GM18858 (cell line): Measurements from ENCODE around the gene BBIP1.
"Not testable (repeated sequence)": the region's sequence is repeated elsewhere in the genome, so short reads cannot be mapped to it uniquely, and the experiment has no call there.

Source experiments
- ATAC-seq: cut with Tn5 transposase; IDR thresholded peaks from one replicate; pipeline ENCODE4 v1.9.1; 2021; ENCODE audit not compliant: unreplicated experiment

Gene BBIP1

DNA sequence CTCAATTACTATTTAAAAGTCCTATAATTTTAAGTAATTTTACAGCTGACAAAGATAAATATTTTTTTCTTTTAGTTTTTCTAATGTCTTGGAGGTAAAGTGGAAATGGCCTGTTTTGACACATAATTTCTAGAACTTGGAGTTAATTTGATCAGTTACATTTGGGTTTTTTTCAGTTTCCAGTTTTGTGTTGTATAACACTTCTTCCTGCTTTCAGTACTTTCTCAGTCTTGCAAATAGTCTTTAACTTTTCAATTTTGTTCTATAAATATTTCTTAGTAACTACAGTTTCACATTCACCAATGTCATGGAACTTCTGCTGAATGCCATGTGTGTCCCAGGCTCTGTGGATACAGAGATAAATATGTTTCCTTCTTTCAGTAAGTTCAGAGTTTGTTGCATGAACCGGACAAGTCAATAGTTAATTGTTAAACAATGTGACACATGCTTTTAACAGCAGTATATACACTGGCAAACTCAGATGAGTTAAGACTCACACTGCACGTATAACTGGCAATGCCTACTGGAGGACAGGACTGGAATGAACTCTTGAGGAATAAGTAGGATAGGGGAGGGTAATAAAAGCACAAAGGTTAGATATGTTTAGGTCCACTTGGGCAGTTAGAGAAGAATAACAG lies 5.0 kb upstream of the BBIP1 start:
- ATAC-seq: no peak

DNA sequence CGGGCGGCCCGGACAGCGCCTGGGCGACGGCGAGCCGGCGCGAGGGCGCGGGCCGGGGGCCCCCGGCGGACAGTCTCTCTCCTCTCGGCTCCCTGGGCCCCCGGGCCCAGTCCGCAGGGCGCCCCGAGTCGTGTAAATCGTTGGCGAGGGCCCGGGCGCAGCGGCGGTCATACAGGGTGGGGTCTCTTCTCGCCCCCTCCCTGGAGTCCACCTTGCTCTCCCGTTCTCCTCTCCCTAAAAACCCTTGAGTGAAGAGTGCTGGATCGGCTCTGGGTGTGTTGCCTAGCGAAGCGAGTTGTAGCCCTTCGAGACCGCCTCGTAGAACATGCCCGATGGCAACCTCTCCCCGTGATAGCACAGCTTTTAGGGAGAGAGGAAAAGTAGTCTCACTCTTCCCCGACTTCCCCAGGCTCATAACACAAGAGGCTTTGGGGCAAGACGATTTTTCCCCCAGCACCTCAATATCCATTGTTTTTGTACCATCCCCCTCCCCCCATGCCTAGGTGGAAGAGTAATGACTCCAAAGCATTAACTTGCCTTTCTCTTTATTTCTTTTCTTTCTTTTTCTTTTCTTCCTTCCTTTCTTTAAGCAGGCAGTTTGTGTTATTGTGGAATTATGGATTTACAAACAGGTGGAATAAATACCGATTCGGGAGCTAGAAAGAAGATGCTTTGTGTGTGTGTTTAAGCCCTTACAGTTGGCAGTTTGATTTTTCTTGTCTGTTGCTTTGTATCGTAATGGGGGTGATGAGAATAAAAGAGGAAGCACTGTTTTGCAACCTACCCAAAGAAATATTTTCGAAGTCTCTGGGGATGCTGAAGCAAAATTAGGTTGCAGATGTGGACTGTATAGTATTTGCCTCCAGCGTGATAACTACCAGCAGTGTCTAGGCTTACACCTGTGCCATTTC lies 1.2 kb upstream of the BBIP1 start:
- ATAC-seq: peak; percentile 34

DNA sequence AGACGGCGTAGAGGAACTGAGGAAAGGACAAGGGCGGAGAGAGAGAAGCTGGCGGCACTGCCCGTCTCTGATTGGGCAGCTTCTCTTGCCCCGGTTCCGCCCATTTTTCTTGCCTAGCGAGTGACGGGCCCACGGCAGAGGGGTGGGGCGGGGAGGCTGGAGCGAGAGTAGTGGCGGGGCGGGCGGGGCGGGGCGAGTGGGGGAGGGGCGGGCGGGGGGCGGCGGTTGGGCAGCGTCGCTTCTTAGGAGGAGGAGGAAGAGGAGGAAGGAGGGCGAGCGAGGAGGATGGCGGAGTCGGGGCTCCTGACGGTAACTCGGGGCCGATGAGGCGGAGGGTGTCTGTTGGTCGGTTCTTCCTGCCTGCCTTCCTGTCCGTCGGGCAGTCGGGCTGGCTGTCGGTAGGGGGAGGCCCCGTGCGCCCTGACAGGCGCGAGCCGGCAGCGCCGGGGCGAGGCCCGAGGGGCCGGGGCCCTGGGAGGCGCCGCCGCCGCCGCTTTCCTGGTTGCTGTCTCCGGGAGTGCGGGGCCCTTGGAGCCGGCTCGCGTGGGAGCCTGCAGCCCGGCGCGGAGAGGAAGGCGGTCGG lies 460 bp upstream of the BBIP1 start, which contains the start of gene SHOC2:
SHOC2 (plus strand) TSS at position 256 of the 583 bp plus-strand sequence. CDS start 44,755 bp downstream, outside the sequence.
- ATAC-seq: no peak

DNA sequence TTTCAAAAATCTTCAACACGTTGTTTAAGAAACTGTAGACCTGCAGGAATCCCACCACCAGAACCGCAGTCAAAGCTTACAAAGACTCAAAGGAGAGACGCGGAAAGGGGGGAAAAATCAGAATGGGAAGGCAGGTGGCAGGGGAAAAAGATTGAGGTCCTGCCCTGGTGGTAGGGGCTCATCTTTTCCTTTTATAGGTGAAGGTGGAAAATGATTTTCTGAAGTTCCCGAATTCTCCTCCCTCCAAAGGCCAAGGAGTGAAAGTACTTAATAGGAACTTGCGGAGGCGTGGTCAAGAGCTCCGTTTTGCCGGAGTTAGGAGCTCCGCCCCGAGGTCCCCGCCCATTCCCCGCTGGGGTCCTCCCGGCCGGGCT lies 724 bp downstream of the BBIP1 start:
- no peak for ATAC-seq

DNA sequence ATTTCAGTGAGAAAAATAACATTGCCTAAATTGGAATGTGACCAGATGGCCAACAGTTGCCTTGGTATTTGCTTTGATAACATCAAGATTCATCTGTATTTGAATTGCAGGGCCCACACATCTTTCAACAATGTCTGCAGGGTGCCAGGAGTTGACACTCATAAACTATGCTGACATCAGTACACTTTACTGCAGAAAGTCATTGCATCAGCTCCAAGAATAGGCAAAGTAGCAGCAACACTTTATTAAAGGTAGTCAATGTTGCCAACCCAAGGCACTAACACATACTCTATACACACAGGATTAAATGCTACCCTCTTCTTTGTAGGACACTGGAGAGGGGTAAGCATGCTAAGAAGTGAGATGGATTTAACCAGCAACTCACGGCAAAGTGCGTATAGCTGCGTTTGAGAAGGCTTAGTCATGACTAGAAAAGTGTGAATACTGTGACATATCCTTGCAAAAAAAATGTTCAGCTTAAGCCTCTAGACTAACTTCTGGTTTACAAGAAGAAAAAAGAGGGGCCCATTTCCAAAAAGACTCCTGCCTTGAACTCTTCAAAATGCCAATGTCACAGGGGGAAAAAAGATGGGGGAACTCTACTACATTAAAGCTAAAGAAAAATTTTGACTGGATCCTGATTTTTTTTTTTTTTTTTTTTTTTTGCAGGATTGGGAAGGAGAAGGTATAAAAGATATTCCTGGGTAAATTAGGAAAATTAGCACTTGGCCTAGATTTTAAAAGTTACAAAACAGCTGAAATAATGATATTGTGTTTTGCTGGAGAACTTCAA lies 2.2 kb downstream of the BBIP1 start:
- ATAC-seq: no peak

DNA sequence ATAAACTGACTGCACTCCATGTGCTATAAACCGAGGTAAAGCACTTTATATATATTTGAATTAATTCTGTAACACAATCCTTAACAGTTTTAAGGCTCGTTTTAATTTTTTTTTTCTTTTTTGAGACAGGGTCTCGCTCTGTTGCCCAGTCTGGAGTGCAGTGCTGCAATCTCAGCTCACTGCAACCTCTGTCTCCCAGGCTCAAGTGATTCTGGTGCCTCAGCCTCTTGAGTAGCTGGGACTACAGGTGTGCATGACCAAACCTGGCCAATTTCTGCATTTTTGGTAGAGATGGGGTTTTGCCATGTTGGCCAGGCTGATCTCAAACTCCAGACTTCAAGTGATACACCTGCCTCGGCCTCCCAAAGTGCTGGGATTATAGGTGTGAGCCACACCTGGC lies 3.4 kb downstream of the BBIP1 start:
- ATAC-seq: not testable (repeated sequence)

DNA sequence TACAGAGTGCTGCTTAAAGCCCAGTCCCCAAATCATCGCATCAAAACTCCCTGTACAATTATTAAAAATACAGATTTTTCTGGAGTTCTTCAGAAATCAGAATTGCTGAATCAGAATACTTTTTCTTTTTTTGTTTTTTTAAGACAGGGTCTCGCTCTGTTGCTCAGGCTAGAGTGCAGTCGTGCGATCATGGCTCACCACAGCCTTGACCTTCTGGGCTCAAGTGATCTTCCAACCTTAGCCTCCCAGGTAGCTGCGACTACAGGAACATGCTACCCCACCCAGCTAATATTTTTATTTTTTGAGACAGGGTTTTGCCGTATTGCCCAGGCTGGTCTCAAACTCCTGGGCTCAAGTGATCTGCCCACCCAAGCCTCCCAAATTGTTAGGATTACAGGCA lies 3.9 kb downstream of the BBIP1 start:
- ATAC-seq: no peak

DNA sequence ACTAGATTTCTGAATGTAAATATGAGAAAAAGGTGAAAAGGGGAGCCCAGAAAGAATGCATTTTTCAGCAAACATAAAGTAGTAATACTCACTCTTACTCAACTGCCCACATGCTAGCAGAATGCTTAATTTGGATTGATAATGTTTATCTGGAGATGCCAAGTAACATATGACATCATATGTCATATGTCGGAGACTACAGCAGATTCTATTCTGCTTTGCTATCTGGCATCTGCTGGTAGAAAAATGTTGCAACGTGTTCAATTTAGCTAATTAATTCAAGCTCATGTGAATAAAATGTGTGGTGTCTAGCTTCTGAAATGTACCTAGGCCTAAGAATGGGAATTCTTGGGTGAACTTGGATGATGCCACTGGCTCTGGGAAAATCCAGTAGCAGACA lies 4.5 kb downstream of the BBIP1 start:
- no peak for ATAC-seq

DNA sequence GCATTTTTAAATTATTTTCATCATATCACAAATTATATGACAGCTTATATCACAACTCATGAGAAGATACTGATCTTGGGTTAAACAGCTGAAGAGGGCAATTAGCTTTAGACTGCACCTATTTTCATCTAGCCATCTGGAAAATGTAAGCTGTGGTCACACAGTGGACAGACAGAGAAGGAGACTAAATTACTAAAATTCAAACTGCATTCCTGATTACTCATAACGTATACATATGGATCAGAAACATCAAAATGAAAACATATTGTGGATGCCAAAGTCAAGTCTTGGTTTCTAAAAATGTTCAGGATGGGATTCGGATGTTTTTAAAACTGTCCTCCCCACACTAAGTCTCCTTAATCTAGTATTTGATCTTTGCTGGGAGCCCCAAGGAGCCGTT lies 6.6 kb downstream of the BBIP1 start:
- ATAC-seq: no peak

DNA sequence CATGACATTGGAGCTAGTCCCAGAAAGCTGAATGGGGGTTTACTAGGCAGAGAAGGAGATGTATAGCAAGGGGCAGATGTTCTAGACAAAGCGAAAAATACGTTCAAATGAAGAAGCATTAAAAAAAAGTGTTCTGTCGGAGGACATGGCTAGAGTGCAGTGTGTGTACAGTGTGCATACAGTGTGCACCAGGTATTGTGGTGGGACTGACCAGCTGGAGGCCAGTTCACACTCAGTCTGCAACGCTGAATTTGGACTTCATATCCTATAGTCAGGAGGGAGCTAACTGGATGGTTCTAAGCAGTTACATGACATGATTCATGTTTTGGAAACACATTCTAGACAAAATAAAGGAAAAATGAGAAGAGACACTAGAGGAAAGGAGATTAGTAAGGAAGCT lies 8.8 kb downstream of the BBIP1 start:
- ATAC-seq: no peak

DNA sequence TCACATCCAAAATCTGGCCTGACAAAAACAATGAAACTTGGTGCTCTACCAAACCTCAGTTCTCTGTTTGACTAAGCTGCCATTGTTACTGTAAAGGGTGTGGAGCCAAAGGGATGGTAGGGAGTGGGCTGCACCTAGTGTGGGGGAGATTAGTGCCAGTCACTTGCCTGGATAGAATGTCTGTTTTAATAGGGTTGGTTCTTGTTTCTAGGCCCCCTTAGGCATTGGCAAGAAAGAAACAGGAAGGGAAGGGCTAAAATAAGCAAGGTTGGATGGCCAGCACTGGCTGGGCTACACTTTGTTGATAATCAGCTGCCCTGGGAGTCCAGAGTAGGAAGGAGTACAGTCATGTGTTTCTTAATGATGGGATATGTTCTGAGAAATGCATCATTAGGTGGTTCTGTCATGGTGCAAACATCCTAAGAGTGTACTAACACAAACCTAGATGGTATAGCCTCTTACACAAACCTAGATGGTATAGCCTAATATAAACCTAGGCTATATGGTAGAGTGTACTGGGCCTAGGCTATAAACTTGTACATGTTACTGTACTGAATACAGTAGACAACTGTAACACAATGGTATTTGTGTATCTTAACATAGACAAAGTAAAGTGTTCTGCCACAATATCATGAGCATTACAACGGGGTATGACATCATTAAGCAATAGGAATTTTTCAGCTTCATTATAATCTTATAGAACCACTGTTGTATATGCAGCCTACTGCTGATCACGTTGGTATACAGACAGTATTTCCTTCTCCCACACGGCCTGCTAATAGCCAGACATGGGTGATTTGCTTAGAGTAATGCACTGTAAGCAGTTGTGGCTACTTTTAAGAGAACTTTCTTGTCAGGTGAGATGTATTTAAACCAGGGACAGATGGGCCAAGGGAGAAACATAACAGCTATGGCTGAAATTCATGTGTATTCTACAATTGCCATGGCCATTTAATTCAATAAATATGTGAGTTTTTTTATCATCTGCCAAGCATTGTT lies 15.4 kb downstream of the BBIP1 start:
- ATAC-seq: peak; percentile 76

DNA sequence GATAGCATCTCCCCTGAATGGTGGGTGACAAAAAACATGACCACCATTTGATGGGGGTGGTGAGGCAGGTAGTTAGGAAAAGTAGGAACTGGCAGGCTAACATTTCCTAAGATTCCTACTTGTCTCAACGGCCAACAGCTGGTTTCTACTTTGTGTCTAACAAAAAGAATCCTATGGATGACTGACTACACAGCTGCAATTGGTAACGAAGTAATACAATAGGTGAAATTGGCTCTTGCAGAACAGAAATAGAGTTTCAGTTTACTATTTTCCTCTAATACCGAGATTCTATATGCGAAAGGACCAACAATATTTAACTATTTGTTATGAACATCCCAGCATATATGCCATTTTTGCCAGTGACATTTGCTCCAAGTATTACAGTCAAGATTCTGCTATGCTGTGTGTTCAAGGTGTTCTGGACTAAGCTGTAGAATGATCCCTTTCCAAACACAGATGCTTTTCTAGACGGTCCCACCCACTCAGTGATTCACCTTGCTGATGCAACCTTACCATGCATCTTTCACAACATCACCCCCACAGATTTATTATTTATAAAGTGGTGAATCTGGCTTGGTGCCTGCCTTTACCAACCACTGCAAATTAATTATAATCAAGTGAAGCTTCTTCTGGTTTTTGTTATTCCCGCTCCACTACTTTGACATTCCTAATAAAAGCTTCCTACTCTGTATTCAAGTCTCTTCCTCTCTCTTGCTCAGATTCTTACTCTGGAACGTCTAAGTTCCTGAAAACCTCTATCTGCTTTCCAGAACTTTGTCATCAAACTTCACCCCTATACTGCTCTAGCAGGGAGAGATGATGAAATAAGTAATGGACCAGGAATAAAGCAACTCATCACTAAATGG lies 16.8 kb downstream of the BBIP1 start:
- no peak for ATAC-seq

DNA sequence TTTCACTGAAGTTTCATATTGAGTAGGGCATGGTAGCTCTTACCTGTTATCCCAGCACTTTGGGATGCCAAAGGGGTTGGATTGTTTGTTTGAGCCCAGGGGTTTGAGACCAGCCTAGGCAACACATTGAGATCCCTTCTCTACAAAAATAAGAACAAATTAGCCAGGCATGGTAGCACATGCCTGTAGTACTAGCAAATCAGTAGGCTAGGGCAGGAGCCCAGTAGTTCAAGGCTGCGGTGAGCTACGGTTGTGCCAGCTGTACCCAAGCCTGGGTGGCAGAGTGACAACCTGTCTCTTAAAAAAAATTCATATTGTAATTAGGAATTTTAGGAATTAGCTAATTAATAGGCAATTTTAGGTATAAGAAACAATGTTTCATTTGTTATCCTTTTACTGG lies 18.0 kb downstream of the BBIP1 start:
- no peak for ATAC-seq

DNA sequence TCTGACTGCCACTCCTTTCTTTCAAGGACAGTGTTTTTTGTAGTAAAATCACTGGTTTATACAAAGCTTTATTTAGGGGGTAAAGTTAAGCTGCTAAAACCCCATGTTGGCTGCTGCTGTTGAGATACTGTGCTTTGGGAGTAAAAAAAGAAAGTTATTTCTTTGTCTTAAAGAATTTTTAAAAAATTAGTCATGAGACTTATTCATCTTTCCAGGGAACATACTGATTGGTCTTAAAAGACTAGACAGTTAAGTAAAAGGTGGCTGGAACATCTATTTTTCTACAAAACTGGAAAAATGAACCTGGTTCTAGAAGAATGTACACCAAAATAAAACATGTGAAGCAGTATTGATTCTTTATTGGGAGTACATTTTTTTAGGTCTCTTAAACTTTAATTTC lies 20.6 kb downstream of the BBIP1 start:
- ATAC-seq: no peak

DNA sequence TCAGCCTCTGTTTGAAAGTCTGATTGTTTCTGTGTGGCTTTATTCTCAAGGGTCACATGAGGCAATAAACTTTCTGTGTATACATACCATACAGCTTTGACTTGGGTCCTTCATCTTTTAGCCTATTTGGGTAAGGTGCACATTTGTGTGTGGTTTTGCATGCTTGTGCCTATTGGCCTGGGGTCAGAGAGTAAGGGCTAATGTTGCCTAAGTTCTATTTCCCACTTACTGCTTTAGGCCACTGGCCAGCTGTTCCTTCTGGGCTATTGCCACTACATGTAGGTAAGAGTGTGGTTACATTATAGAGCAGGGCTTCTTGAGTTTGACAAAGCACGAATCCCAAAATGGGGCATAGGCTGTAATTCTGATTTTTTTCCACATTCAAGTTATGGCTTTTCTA lies 21.8 kb downstream of the BBIP1 start:
- no peak for ATAC-seq

DNA sequence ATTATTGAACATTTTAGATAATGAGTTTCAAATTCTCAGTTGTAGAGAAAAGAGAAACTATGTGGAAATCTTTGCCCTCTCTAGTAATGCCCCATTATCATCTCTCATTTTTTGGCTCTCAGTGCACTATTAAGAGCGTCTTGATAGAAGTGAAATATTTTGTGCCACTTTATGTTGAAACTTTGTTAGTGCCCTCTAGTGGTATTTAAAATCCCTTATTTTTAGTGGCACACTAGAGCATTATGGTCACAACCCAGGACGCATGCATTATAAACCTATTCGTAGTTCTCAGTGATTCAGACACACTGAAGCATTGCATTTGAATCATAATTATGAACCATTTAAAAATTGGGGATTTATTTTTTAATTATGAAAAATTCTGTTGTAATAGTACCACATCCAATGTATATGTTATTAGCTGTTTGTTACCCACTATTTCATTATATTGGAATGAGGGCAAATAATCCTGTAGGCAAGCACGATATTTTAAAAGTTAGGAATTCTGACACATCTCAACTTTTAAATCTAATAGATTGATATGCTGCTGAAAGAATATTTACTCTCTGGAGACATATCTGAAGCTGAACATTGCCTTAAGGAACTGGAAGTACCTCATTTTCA lies 25.3 kb downstream of the BBIP1 start:
- peak; percentile 70 for ATAC-seq

DNA sequence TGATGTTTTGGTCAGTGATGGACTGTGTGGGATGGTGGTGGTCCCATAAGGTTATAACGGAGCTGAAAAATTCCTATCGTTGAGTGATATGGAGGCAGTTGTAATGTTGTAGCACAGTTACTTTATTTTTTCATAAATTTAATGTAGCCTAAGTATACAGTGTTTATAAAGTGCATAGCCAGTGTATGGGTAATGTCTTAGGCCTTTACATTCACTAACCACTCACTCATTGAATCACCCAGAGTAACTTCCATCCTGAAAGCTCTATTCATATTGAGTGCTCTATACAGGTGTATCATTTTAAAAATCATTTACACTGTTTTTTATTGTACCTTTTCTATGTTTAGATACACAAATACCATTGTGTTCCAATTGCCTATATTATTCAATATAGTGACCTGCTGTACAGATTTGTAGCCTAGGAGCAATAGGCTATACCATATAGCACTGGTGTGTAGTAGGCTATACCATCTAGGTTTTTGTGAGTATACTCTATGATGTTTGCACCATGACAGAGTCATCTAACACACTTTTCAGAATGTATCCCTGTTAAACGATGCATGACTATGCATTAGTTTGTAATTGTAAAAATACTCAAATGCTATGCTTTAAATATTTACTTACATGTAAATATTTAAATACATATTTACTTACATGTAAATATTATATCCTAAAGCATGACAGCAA lies 26.2 kb downstream of the BBIP1 start:
- no peak for ATAC-seq

DNA sequence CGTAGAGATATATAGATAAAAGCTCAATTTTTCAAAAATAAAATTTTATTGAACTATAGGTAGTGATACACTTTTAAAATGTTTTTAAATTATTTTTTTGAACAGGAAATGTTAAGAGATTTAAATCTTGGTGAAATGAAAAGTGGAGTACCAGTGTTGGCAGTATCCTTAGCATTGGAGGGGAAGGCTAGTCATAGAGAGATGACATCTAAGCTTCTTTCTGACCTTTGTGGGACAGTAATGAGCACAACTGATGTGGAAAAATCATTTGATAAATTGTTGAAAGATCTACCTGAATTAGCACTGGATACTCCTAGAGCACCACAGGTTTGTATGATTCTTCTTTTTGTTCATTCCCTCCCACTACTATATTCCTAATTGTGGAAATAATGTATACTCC lies 31.4 kb downstream of the BBIP1 start:
- no peak for ATAC-seq
